ENCODE results near the gene SKP1. TPM values are rescaled to one million over a fixed set of nuclear protein-coding genes. Genes with fewer than 3 reads are reported as not detected.

Gene SKP1
- total RNA-seq, 1 experiment from 2014 or later, result 415 TPM

DNA sequence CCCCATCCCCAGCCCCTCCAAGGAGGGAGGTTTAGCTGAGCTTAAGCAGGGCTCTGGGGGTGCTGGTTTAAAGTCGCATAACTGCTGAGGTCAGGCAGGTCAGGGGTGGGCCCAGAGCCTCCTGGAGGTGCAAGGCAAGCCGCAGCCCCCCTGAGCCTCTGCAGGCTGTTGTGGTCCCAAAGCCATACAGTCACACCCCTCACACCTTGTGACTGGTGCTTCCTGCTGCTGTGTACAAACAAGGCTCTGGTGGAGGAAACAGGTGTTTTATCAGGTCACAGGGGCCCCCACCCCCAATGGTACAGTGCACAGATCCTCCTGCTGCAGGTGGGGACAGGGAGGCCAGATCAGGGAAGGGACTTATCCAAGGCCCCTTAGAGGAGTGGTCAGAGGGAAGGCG is 54.2 kb downstream of the SKP1 start:
- peaks cover 18% of the 10 kb centered on the region for H3K36me3 Mint-ChIP-seq (ENCODE audit: insufficient read depth, unreplicated experiment)
- no peaks in the 10 kb centered on the region for H3K27me3 Mint-ChIP-seq (ENCODE audit: insufficient read depth, unreplicated experiment)
- CTCF ChIA-PET, result interaction anchor here (1.4 to 3.2 kb wide), 3 partner anchors 18 to 83 kb away, joined by 4 to 18 read pairs (median 8); no protein-coding TSS in a partner anchor
- intact Hi-C loops (cut with micrococcal nuclease), result no loop called here
- no peak overlapping the region for H3K27ac Mint-ChIP-seq (ENCODE audit: low read depth, unreplicated experiment)
- TF ChIP-seq, protein P1, sequence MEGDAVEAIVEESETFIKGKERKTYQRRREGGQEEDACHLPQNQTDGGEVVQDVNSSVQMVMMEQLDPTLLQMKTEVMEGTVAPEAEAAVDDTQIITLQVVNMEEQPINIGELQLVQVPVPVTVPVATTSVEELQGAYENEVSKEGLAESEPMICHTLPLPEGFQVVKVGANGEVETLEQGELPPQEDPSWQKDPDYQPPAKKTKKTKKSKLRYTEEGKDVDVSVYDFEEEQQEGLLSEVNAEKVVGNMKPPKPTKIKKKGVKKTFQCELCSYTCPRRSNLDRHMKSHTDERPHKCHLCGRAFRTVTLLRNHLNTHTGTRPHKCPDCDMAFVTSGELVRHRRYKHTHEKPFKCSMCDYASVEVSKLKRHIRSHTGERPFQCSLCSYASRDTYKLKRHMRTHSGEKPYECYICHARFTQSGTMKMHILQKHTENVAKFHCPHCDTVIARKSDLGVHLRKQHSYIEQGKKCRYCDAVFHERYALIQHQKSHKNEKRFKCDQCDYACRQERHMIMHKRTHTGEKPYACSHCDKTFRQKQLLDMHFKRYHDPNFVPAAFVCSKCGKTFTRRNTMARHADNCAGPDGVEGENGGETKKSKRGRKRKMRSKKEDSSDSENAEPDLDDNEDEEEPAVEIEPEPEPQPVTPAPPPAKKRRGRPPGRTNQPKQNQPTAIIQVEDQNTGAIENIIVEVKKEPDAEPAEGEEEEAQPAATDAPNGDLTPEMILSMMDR (IDR thresholded peaks at IDR 0.05; ENCODE audit: unreplicated experiment), result no peak
- peaks cover 18% of the 10 kb centered on the region for H3K4me1 Mint-ChIP-seq (ENCODE audit: insufficient read depth, unreplicated experiment)
- POLR2A ChIA-PET, result interaction anchor here (0.6 kb wide), 1 partner anchor 124 kb away, joined by 3 read pairs; no protein-coding TSS in a partner anchor
- no peaks in the 10 kb centered on the region for H3K9me3 Mint-ChIP-seq (ENCODE audit: unreplicated experiment)
- no TSS peak for BruUV-seq (replicated peaks)
- H3K4me3 Mint-ChIP-seq (ENCODE audit: unreplicated experiment), result no peak overlapping the region
- no peak for DNase-seq (ENCODE audit: unreplicated experiment)

DNA sequence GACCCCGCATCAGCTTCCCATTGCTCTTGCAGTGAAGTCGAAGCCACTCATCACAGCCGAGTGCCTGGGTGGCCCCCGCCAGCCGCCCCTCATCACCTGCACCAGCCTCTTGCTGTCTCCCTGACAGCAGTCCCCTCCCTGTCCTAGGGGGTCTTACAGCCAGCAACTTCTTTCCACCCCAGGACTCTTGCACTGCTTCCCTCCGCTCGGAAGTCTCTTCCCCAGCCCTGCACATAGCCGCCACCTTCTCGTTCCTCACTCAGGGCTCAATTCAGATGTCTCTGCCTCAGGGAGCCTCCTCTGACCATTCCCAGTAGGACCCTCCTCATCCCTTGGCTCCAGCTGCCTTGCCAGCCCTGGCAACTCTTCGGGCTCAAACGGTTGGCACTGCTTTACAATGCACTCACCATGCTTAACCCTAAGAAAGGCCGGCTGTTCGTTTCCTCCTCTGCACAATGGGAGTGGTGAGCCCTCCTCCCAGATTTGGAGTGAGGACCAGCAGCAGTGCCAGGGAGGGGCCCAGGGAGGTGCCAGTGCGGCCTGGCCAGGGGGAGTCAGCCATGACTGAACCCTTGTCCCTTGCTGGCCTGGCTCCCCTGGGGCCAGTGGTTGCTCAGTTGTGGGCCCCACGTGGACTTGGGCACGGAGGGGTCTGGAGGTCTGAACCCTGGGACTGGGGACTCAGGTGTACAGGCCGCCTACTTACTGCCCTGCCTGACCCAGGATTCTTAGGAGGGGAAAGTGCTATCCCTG is 56.2 kb downstream of the SKP1 start:
- Mint-ChIP-seq H3K27me3 (ENCODE audit: insufficient read depth, unreplicated experiment) (no peaks in the 10 kb centered on the region), H3K36me3 (ENCODE audit: insufficient read depth, unreplicated experiment) (peaks cover 12% of the 10 kb centered on the region), H3K4me1 (ENCODE audit: insufficient read depth, unreplicated experiment) (peaks cover 9% of the 10 kb centered on the region), H3K27ac (ENCODE audit: low read depth, unreplicated experiment) (no peak overlapping the region), H3K9me3 (ENCODE audit: unreplicated experiment) (no peaks in the 10 kb centered on the region), H3K4me3 (ENCODE audit: unreplicated experiment) (no peak overlapping the region)
- intact Hi-C loops (cut with micrococcal nuclease), result no loop called here
- BruUV-seq (replicated peaks), result no TSS peak
- ChIA-PET POLR2A (no interaction called here), CTCF (interaction anchor here (0.7 to 3.3 kb wide), 3 partner anchors 14 to 68 kb away, joined by 3 to 18 read pairs (median 4); no protein-coding TSS in a partner anchor)
- DNase-seq (ENCODE audit: unreplicated experiment), result no peak
- TF ChIP-seq, protein P1 (IDR thresholded peaks at IDR 0.05; ENCODE audit: unreplicated experiment), result no peak

DNA sequence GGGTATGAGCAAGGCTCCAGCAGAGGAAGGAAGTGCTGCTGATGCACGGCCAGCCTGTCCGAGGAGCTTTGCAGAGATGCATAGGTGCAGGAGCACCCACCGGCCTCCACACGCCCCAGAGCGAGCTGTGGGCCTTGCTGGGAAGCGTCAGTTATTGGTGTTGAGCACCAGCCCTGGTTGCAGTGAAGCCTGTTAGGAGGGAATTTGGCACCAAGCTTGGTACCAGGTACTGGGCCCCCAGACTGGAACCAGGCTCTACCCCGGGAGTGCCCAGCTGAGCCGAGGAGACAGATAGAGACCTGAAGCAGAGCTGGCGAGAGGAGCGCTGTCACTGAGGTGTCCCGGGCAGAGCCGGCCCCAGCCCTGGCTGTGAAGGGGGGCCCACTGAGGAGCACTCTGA is 57.0 kb downstream of the SKP1 start:
- peaks cover 7% of the 10 kb centered on the region for H3K36me3 Mint-ChIP-seq (ENCODE audit: insufficient read depth, unreplicated experiment)
- CTCF ChIA-PET, result interaction anchor here (0.6 to 3.3 kb wide), 3 partner anchors 20 to 80 kb away, joined by 5 to 29 read pairs (median 18); no protein-coding TSS in a partner anchor
- POLR2A ChIA-PET, result no interaction called here
- DNase-seq (ENCODE audit: unreplicated experiment), result no peak
- H3K9me3 Mint-ChIP-seq (ENCODE audit: unreplicated experiment), result no peaks in the 10 kb centered on the region
- intact Hi-C loops (cut with micrococcal nuclease), result no loop called here
- H3K27me3 Mint-ChIP-seq (ENCODE audit: insufficient read depth, unreplicated experiment), result no peaks in the 10 kb centered on the region
- BruUV-seq (replicated peaks), result no TSS peak
- TF ChIP-seq, protein P1 (IDR thresholded peaks at IDR 0.05; ENCODE audit: unreplicated experiment), result no peak
- H3K4me1 Mint-ChIP-seq (ENCODE audit: insufficient read depth, unreplicated experiment), result peaks cover under 1% of the 10 kb centered on the region
- H3K27ac Mint-ChIP-seq (ENCODE audit: low read depth, unreplicated experiment), result no peak overlapping the region
- H3K4me3 Mint-ChIP-seq (ENCODE audit: unreplicated experiment), result no peak overlapping the region

DNA sequence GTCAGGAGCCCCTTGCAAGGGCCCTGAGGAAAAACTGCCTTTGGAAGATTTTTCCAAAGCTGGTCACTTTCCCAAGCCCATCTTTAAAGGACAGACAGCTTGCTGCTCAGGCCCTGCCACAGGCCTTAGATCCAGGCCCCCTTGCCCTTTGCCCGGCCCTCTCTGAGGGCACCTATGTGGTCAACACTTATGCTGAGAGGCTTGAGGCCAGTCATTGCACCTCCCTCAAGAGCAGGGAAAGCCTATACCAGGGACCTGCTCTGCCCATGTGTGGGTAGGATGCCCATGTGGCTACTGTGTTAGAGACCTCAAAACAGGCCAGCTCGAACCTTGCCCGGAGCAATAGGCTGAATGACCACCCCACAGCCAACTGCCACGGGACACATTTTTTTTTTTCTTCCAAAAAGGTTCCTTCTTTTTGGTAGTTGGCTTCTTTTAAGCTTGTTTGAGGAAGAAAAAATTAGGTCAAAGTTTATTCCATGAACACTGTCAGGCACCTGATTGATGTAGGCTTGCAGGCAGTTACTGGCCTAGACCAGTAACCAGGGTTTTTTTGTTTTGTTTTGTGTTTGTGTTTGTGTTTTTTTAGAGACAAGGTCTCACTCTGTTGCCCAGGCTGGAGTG is 58.4 kb downstream of the SKP1 start:
- no peak for DNase-seq (ENCODE audit: unreplicated experiment)
- Mint-ChIP-seq H3K4me1 (ENCODE audit: insufficient read depth, unreplicated experiment) (no peaks in the 10 kb centered on the region), H3K36me3 (ENCODE audit: insufficient read depth, unreplicated experiment) (peaks cover 7% of the 10 kb centered on the region), H3K9me3 (ENCODE audit: unreplicated experiment) (no peaks in the 10 kb centered on the region), H3K27ac (ENCODE audit: low read depth, unreplicated experiment) (no peak overlapping the region), H3K4me3 (ENCODE audit: unreplicated experiment) (no peak overlapping the region), H3K27me3 (ENCODE audit: insufficient read depth, unreplicated experiment) (no peaks in the 10 kb centered on the region)
- intact Hi-C loops (cut with micrococcal nuclease), result no loop called here
- TF ChIP-seq, protein P1 (IDR thresholded peaks at IDR 0.05; ENCODE audit: unreplicated experiment), result no peak
- BruUV-seq (replicated peaks), result no TSS peak
- CTCF ChIA-PET, result interaction anchor here (0.6 to 3.3 kb wide), 5 partner anchors 11 to 97 kb away, joined by 3 to 29 read pairs (median 6); no protein-coding TSS in a partner anchor
- POLR2A ChIA-PET, result interaction anchor here (0.6 to 1.3 kb wide), 3 partner anchors 9 to 64 kb away, joined by 3 to 4 read pairs (median 3); no protein-coding TSS in a partner anchor
